ENCODE measurements around the gene TRIOBP. TPM values are rescaled to one million over a fixed set of nuclear protein-coding genes. Genes with fewer than 3 reads are reported as not detected.

The TRIOBP gene
- total and polyA plus RNA-seq, 2 donors (not counting 3 experiments of a cell fraction or from before 2014, with no cell fraction given) = 60.6 to 104 TPM

GRCh38 chr22:37663521-37664140 lies 33.2 kb upstream of the TRIOBP start:
- BruUV-seq (replicated peaks) = no TSS peak
- Histone ChIP-seq H3K9me3 (replicated peaks; ENCODE audit: control insufficient read depth, insufficient read depth, low read length) (no peaks in the 10 kb centered on the region), H3K79me2 (ENCODE audit: control insufficient read depth, insufficient read depth, low read length) (peaks cover 32% of the 10 kb centered on the region), H2AFZ (ENCODE audit: low read depth, low read length) (no peak overlapping the region), H3K9me1 (replicated peaks; ENCODE audit: control insufficient read depth, extremely low read depth, insufficient read depth, low read length) (no peaks in the 10 kb centered on the region), H3K27me3 (ENCODE audit: control insufficient read depth in 2 of 2, insufficient read depth in 2 of 2, low read length in 2 of 2) (no peaks in the 10 kb centered on the region), H3K27ac (ENCODE audit: insufficient read depth, low read depth, low read length) (no peak overlapping the region), H3K4me1 (ENCODE audit: control insufficient read depth, extremely low read depth, insufficient read depth, low read length) (peaks cover 10% of the 10 kb centered on the region), H3K4me3 (replicated peaks in 1 of 3; ENCODE audit: insufficient read depth in 1 of 3, low read depth in 1 of 3, low read length in 3 of 3) (no peak overlapping the region), H3K9ac (replicated peaks; ENCODE audit: extremely low read depth, insufficient read depth, low read length) (no peak overlapping the region), H4K20me1 (replicated peaks; ENCODE audit: control insufficient read depth, extremely low read depth, insufficient read depth, low read length) (no peaks in the 10 kb centered on the region), H3K4me2 (ENCODE audit: insufficient read depth, low read length) (no peak overlapping the region), H3K36me3 (ENCODE audit: control insufficient read depth in 2 of 2, extremely low read depth in 1 of 2, insufficient read depth in 2 of 2, low read length in 2 of 2) (peaks cover 0 to 10% of the 10 kb centered on the region in 2 experiments)
- no peak for TF ChIP-seq MYC (IDR thresholded peaks at IDR 0.05; ENCODE audit: low read depth, low read length)
- FAIRE-seq (no peak), DNase-seq (ENCODE audit: low read depth, low spot score) (no peak)
- ChIA-PET POLR2A (interaction anchor here (1.0 kb wide), 1 partner anchor 11 kb away, joined by 3 read pairs; no protein-coding TSS in a partner anchor), CTCF (interaction anchor here (0.7 to 8.6 kb wide), 7 partner anchors 9 to 61 kb away, joined by 3 to 220 read pairs (median 4); partner anchors contain the start of genes LGALS1 and NOL12)
- dilution Hi-C loops (cut with MboI; ENCODE audit: extremely low pct_ligation_motif_present, low sequenced_read_pairs) = no loop called here
- intact Hi-C loops (cut with micrococcal nuclease) = no loop called here

DNA sequence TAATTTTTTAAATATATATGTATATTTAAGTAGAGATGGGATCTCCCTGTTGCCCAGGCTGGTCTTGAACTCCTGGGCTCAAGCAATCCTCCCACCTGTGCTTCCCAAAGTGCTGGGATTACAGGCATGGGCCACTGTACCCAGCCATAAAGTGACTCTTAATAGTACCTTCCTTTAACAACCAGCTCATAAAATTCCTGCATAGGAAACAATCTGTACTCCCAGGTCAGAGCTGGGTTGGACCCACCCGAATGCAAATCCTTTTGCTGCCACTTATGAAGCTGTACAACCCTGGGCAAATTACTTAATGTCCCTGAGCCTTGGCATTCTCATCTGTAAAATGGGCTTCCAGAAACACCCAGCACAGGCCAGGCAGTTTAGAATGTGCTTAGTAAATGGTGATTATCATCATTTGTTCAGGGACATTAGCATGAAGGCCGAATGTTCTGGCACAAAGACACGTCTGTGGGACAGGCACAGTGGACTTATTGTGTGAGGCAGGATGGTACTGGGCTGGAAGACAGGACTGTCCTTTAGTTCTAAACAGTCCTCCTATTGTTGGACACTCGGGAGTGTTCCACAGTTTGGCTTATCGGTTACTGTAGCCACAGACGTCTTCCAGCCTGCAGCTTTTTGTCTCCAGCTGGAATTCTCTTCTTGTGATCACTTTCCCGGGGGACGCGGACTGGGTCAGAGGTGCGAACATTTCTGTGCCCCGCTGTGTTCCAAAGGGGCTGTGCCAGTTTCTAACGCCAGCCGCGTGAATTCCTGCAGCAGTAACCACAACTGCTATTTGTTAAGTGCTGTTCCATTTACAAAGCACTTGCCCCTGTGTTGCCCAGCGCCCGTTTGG lies 32.4 kb upstream of the TRIOBP start:
- ChIA-PET CTCF (interaction anchor here (0.7 to 8.6 kb wide), 7 partner anchors 8 to 62 kb away, joined by 3 to 220 read pairs (median 4); partner anchors contain the start of gene NOL12), POLR2A (no interaction called here)
- no peak overlapping the region for H3K4me2 ChIP-seq (ENCODE audit: insufficient read depth, low read length)
- FAIRE-seq = no peak
- TF ChIP-seq JUN (IDR thresholded peaks at IDR 0.05; ENCODE audit: borderline replicate concordance, insufficient read depth, insufficient read length, low read depth) (no peak), GATA2 (IDR thresholded peaks at IDR 0.05; ENCODE audit: insufficient read depth, insufficient read length, low read depth, low read length) (no peak), MYC (IDR thresholded peaks at IDR 0.05; ENCODE audit: low read depth, low read length) (no peak), FOS (IDR thresholded peaks at IDR 0.05; ENCODE audit: borderline replicate concordance, insufficient read depth, low read length) (no peak), POLR2AphosphoS5 (IDR thresholded peaks at IDR 0.05; ENCODE audit: insufficient read depth, low read depth, low read length) (no peak), POLR2A (IDR thresholded peaks at IDR 0.05; ENCODE audit: low read depth, low read length) (no peak), EZH2 (IDR thresholded peaks at IDR 0.05; ENCODE audit: borderline replicate concordance, low read depth, low read length, severe bottlenecking) (no peak)
- TF ChIP-seq, protein P1, sequence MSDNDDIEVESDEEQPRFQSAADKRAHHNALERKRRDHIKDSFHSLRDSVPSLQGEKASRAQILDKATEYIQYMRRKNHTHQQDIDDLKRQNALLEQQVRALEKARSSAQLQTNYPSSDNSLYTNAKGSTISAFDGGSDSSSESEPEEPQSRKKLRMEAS (IDR thresholded peaks at IDR 0.05; ENCODE audit: insufficient read depth, insufficient read length) = no peak
- TF ChIP-seq, protein P2, sequence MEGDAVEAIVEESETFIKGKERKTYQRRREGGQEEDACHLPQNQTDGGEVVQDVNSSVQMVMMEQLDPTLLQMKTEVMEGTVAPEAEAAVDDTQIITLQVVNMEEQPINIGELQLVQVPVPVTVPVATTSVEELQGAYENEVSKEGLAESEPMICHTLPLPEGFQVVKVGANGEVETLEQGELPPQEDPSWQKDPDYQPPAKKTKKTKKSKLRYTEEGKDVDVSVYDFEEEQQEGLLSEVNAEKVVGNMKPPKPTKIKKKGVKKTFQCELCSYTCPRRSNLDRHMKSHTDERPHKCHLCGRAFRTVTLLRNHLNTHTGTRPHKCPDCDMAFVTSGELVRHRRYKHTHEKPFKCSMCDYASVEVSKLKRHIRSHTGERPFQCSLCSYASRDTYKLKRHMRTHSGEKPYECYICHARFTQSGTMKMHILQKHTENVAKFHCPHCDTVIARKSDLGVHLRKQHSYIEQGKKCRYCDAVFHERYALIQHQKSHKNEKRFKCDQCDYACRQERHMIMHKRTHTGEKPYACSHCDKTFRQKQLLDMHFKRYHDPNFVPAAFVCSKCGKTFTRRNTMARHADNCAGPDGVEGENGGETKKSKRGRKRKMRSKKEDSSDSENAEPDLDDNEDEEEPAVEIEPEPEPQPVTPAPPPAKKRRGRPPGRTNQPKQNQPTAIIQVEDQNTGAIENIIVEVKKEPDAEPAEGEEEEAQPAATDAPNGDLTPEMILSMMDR (IDR thresholded peaks at IDR 0.05; ENCODE audit: extremely low read depth in 1 of 2, insufficient read depth in 1 of 2, low read depth in 1 of 2, low read length in 2 of 2) = no peak
- peaks cover 5% of the 10 kb centered on the region for H3K4me1 ChIP-seq (ENCODE audit: control insufficient read depth, extremely low read depth, insufficient read depth, low read length)
- H3K79me2 ChIP-seq (ENCODE audit: control insufficient read depth, insufficient read depth, low read length) = peaks cover 28% of the 10 kb centered on the region
- dilution Hi-C loops (cut with MboI; ENCODE audit: extremely low pct_ligation_motif_present, low sequenced_read_pairs) = no loop called here
- no peak for DNase-seq (ENCODE audit: low read depth, low spot score)
- no TSS peak for BruUV-seq (replicated peaks)
- peaks cover 0 to 10% of the 10 kb centered on the region in 2 experiments for H3K36me3 ChIP-seq (ENCODE audit: control insufficient read depth in 2 of 2, extremely low read depth in 1 of 2, insufficient read depth in 2 of 2, low read length in 2 of 2)
- no peaks in the 10 kb centered on the region for H3K27me3 ChIP-seq (ENCODE audit: control insufficient read depth in 2 of 2, insufficient read depth in 2 of 2, low read length in 2 of 2)
- no peak overlapping the region for H3K9ac ChIP-seq (replicated peaks; ENCODE audit: extremely low read depth, insufficient read depth, low read length)
- no peaks in the 10 kb centered on the region for H4K20me1 ChIP-seq (replicated peaks; ENCODE audit: control insufficient read depth, extremely low read depth, insufficient read depth, low read length)
- H3K4me3 ChIP-seq (replicated peaks in 1 of 3; ENCODE audit: insufficient read depth in 1 of 3, low read depth in 1 of 3, low read length in 3 of 3) = no peak overlapping the region
- H2AFZ ChIP-seq (ENCODE audit: low read depth, low read length) = no peak overlapping the region
- intact Hi-C loops (cut with micrococcal nuclease) = no loop called here
- no peaks in the 10 kb centered on the region for H3K9me1 ChIP-seq (replicated peaks; ENCODE audit: control insufficient read depth, extremely low read depth, insufficient read depth, low read length)
- H3K27ac ChIP-seq (ENCODE audit: insufficient read depth, low read depth, low read length) = no peak overlapping the region
- no peaks in the 10 kb centered on the region for H3K9me3 ChIP-seq (replicated peaks; ENCODE audit: control insufficient read depth, insufficient read depth, low read length)

All from endothelial cell of umbilical vein (primary cell).